ENCODE data around the gene C16orf74.

GRCh38 chr16:85785927-85786326, 35.0 kb upstream of the C16orf74 start:
- TF ChIP-seq, protein P1, sequence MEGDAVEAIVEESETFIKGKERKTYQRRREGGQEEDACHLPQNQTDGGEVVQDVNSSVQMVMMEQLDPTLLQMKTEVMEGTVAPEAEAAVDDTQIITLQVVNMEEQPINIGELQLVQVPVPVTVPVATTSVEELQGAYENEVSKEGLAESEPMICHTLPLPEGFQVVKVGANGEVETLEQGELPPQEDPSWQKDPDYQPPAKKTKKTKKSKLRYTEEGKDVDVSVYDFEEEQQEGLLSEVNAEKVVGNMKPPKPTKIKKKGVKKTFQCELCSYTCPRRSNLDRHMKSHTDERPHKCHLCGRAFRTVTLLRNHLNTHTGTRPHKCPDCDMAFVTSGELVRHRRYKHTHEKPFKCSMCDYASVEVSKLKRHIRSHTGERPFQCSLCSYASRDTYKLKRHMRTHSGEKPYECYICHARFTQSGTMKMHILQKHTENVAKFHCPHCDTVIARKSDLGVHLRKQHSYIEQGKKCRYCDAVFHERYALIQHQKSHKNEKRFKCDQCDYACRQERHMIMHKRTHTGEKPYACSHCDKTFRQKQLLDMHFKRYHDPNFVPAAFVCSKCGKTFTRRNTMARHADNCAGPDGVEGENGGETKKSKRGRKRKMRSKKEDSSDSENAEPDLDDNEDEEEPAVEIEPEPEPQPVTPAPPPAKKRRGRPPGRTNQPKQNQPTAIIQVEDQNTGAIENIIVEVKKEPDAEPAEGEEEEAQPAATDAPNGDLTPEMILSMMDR (IDR thresholded peaks at IDR 0.05; ENCODE audit: low read length), result no peak
- TF ChIP-seq EZH2 (optimal IDR thresholded peaks at IDR 0.05; ENCODE audit: low read depth, low read length) (no peak), EZH2phosphoT487 (IDR thresholded peaks at IDR 0.05; ENCODE audit: low read length) (no peak)
